SU-DHL-6 (cell line): ENCODE measurements around the gene LGSN.

ENCODE experiments used
- EZH2phosphoT487 ChIP-seq: fragments of 200-600 bp; sonication (generic), shearing (Covaris generic); conservative IDR thresholded peaks from 2 replicates; pipeline ENCODE4 v1.6.1; 2018; ENCODE audit warnings: mild to moderate bottlenecking, antibody characterized with exemption, low read length, moderate library complexity, mixed read lengths
- TF ChIP-seq, protein P1 (sequence below): fragments of 200-600 bp; sonication (generic); IDR thresholded peaks from one replicate; pipeline ENCODE4 v1.5.1; 2017; ENCODE audit warnings: antibody characterized with exemption, mild to moderate bottlenecking, low read length, moderate library complexity; ENCODE audit not compliant: insufficient read depth, poor library complexity, severe bottlenecking

- TF ChIP-seq, protein P1, sequence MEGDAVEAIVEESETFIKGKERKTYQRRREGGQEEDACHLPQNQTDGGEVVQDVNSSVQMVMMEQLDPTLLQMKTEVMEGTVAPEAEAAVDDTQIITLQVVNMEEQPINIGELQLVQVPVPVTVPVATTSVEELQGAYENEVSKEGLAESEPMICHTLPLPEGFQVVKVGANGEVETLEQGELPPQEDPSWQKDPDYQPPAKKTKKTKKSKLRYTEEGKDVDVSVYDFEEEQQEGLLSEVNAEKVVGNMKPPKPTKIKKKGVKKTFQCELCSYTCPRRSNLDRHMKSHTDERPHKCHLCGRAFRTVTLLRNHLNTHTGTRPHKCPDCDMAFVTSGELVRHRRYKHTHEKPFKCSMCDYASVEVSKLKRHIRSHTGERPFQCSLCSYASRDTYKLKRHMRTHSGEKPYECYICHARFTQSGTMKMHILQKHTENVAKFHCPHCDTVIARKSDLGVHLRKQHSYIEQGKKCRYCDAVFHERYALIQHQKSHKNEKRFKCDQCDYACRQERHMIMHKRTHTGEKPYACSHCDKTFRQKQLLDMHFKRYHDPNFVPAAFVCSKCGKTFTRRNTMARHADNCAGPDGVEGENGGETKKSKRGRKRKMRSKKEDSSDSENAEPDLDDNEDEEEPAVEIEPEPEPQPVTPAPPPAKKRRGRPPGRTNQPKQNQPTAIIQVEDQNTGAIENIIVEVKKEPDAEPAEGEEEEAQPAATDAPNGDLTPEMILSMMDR, result no peak
- no peak for TF ChIP-seq EZH2phosphoT487
Measured at GRCh38 chr6:63348836-63349235, 29.1 kb upstream of the LGSN start.
